ENCODE data around the gene RAB24. TPM values are rescaled to one million over a fixed set of nuclear protein-coding genes. Genes with fewer than 3 reads are reported as not detected.

The RAB24 gene
- total and polyA plus RNA-seq, 7 donors, result 14.9 to 38.2 (median 21.1) TPM

DNA sequence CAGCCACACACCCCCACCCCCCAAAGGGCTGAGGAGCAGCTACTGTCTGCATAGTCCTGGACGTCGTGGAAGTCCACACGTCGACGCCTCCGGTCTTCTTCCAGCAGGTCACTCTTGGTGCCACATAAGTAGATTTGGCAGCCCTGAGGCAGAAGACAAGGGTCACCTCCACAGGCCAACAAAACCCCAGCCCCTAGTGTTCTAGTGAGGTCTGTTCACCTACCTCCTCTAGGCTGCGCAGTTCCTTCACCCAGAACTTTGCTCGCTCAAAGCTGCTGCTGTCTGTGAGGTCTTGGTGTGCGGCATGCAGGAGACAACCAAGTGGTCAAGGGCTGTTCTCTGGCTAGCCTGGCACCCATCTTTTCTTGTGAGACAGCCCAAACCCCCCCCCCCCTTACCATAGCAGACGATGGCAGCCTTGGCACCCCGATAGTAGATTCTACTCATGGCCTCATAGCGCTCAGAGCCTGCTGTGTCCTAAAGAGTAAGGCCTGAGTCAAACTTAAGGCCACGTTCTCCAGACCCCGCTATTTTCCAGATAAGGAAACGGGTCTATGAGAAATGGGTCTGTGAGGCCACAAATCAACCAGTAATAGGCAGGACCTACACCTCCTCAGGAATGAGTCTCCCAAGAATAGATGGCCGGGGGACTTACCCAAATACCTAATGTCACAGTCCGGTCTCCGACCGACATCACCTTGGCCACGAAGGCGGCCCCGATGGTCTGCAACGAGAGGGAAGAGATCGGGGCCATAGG is 987 bp downstream of the RAB24 start:
- DNase-seq, result peak in 1 of 2 donors; percentile 36
- 22 to 31% (median 26%) methylated on average over 24 of the region's 24 CpGs for WGBS, 3 donors
- Histone ChIP-seq H3K36me3 (ENCODE audit: insufficient read depth in 1 of 2, low read depth in 1 of 2) (peaks cover 0 to 47% of the 10 kb centered on the region in 2 donors), H3K4me1 (peaks cover 39% of the 10 kb centered on the region), H3K27ac (peak overlapping the region; percentile 92), H3K27me3 (ENCODE audit: insufficient read depth in 3 of 3, low read length in 2 of 3) (no peaks in the 10 kb centered on the region), H3K4me3 (peak overlapping the region; percentile 97), H3K9me3 (no peaks in the 10 kb centered on the region)
- TF ChIP-seq, protein P1, sequence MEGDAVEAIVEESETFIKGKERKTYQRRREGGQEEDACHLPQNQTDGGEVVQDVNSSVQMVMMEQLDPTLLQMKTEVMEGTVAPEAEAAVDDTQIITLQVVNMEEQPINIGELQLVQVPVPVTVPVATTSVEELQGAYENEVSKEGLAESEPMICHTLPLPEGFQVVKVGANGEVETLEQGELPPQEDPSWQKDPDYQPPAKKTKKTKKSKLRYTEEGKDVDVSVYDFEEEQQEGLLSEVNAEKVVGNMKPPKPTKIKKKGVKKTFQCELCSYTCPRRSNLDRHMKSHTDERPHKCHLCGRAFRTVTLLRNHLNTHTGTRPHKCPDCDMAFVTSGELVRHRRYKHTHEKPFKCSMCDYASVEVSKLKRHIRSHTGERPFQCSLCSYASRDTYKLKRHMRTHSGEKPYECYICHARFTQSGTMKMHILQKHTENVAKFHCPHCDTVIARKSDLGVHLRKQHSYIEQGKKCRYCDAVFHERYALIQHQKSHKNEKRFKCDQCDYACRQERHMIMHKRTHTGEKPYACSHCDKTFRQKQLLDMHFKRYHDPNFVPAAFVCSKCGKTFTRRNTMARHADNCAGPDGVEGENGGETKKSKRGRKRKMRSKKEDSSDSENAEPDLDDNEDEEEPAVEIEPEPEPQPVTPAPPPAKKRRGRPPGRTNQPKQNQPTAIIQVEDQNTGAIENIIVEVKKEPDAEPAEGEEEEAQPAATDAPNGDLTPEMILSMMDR (IDR thresholded peaks at IDR 0.05), result no peak
- peak in 2 of 4 donors; percentile 2 to 11 for ATAC-seq
- intact Hi-C loops (cut with DNase I), result loop anchor here (5.0 kb wide), 2 partner anchors 170 to 185 kb away; partner anchors contain the start of gene NSD1 (in 1 of the 2)

DNA sequence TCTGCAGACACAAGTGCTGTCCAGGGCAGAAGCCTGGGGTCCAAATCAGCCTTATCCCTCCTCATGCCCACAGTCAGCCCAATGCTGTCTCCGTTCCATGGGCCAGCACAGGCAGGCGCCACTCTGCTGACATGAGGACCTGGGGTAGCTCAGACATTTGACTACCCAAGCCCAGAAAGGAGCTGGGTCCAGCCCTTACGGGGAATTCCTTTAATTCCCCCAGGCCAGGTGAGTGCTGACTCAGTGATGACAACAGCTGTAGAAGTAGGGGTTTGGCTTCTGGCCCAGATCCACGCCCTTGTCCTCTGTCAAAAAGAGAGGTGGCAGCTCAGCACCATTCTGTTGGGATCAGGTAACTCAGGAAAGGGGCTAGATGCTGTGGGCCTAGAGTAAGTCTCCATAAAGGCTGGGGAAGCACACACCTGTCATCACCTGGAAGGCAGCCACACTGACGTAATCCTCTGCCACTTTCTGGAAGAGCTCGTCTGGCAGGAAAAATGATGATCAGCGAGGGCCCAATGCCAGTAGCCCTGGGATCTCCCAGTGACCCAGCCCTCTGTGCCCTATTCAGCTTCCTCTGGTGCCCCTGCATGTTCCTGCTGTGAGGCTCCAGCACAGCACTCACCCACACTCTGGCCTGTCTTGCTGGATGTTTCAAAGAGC is 1.9 kb downstream of the RAB24 start:
- intact Hi-C loops (cut with DNase I), result loop anchor here (5.0 kb wide), 2 partner anchors 169 to 184 kb away; partner anchors contain the start of gene NSD1 (in 1 of the 2)
- Histone ChIP-seq H3K9me3 (no peaks in the 10 kb centered on the region), H3K4me1 (peaks cover 39% of the 10 kb centered on the region), H3K27me3 (ENCODE audit: insufficient read depth in 3 of 3, low read length in 2 of 3) (no peaks in the 10 kb centered on the region), H3K4me3 (peak overlapping the region; percentile 97), H3K36me3 (ENCODE audit: insufficient read depth in 1 of 2, low read depth in 1 of 2) (peaks cover 0 to 43% of the 10 kb centered on the region in 2 donors), H3K27ac (peak overlapping the region; percentile 92)
- DNase-seq, result peak in 1 of 2 donors; percentile 54
- peak in 2 of 4 donors; percentile 6 to 7 for ATAC-seq
- WGBS, 3 donors, result 40 to 58% (median 46%) methylated on average over 7 of the region's 7 CpGs
- TF ChIP-seq, protein P1 (IDR thresholded peaks at IDR 0.05), result no peak

DNA sequence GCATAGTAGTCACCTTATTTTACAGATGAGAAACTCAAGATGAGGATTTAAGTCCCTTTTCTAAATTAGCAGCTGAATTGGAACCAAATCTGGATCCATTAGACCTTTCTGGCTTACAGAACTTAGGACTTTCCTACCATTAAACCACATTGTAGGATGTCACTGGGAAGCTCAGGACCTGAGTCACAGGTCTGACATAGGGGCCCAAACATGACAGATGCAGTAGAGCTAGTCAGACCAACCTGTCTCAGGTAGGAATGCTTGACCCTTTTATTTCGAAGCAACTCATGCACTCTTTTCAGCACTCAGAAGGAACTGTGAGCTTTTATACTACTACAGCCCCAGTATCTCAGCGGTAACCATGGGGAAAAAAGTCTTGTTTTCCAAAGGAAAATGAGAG is 2.6 kb downstream of the RAB24 start:
- Histone ChIP-seq H3K9me3 (no peaks in the 10 kb centered on the region), H3K4me1 (peaks cover 39% of the 10 kb centered on the region), H3K36me3 (ENCODE audit: insufficient read depth in 1 of 2, low read depth in 1 of 2) (peaks cover 0 to 43% of the 10 kb centered on the region in 2 donors), H3K27ac (peak overlapping the region; percentile 92), H3K27me3 (ENCODE audit: insufficient read depth in 3 of 3, low read length in 2 of 3) (no peaks in the 10 kb centered on the region), H3K4me3 (peak overlapping the region; percentile 6)
- no peak for ATAC-seq
- TF ChIP-seq, protein P1 (IDR thresholded peaks at IDR 0.05), result no peak
- intact Hi-C loops (cut with DNase I), result loop anchor here (5.0 kb wide), 2 partner anchors 169 to 184 kb away; partner anchors contain the start of gene NSD1 (in 1 of the 2)
- 86 to 92% (median 87%) methylated on average over 2 of the region's 2 CpGs for WGBS, 3 donors
- no peak for DNase-seq

DNA sequence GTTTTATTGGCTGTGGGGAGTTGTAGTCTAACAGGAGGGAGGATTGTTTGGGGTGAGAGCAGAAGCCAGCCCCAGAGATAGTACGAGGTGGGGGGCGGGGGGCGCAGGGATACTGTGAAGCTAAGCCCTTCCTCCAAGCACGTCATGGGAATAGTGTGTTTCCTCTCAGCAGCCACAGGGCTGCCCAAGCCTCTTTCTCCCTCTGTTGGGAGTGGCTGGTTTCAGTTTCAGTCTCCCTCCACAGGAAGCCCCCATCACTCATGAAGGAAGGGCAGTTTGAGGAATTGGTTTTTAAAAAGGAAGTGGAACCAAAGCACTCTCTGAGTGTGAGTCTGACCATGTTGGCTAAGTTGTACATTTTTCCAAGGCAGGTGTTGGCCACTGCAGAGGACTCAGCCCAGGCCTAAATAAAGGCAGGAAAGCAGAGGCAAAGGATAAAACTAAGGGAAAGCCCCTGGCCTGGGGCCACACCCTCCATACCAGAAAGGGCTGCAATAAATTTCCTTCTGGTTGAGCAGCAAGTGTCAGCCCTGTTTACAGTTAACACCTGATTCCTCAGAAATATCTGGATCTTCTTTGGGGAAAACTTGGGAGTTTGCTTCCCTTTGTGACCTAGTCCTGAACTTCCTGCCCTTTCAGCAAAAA is 3.2 kb downstream of the RAB24 start:
- H3K27me3 ChIP-seq (ENCODE audit: insufficient read depth in 3 of 3, low read length in 2 of 3), result no peaks in the 10 kb centered on the region
- intact Hi-C loops (cut with DNase I), result loop anchor here (5.0 kb wide), 2 partner anchors 168 to 183 kb away; partner anchors contain the start of gene NSD1 (in 1 of the 2)
- DNase-seq (no peak), ATAC-seq (no peak)
- 28 to 34% (median 31%) methylated on average over 4 of the region's 4 CpGs for WGBS, 3 donors
- peaks cover 37% of the 10 kb centered on the region for H3K4me1 ChIP-seq
- peaks cover 0 to 43% of the 10 kb centered on the region in 2 donors for H3K36me3 ChIP-seq (ENCODE audit: insufficient read depth in 1 of 2, low read depth in 1 of 2)
- TF ChIP-seq, protein P1 (IDR thresholded peaks at IDR 0.05), result no peak
- H3K27ac ChIP-seq, result peak overlapping the region; percentile 92
- peak overlapping the region; percentile 6 for H3K4me3 ChIP-seq
- H3K9me3 ChIP-seq, result no peaks in the 10 kb centered on the region
